ENCODE results near the gene TMEM245.
A peak's percentile ranks its signal among the peaks of the same experiment; 100 is the strongest.

Gene TMEM245

GRCh38 chr9:109005678-109006077 is 114.1 kb downstream of the TMEM245 start:
- H3K27ac ChIP-seq (ENCODE audit: extremely low read depth, low read depth, low read length): no peak overlapping the region
- H3K4me3 ChIP-seq (ENCODE audit: low read depth, low read length): no peak overlapping the region
- ChIA-PET POLR2A (no interaction called here), CTCF (interaction anchor here (0.6 kb wide), 1 partner anchor 336 kb away, joined by 3 read pairs; no protein-coding TSS in a partner anchor)
- TF ChIP-seq, protein P1, sequence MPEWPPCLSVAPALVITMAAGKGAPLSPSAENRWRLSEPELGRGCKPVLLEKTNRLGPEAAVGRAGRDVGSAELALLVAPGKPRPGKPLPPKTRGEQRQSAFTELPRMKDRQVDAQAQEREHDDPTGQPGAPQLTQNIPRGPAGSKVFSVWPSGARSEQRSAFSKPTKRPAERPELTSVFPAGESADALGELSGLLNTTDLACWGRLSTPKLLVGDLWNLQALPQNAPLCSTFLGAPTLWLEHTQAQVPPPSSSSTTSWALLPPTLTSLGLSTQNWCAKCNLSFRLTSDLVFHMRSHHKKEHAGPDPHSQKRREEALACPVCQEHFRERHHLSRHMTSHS (tag by site-specific recombination; IDR thresholded peaks at IDR 0.05): no peak
- no peak for TF ChIP-seq ZNF610 (tag by site-specific recombination; IDR thresholded peaks at IDR 0.05; ENCODE audit: borderline replicate concordance)
- TF ChIP-seq SP3 (tag by site-specific recombination; IDR thresholded peaks at IDR 0.05): no peak
- TF ChIP-seq KLF16 (tag by site-specific recombination; IDR thresholded peaks at IDR 0.05): no peak
- TF ChIP-seq, protein P2, sequence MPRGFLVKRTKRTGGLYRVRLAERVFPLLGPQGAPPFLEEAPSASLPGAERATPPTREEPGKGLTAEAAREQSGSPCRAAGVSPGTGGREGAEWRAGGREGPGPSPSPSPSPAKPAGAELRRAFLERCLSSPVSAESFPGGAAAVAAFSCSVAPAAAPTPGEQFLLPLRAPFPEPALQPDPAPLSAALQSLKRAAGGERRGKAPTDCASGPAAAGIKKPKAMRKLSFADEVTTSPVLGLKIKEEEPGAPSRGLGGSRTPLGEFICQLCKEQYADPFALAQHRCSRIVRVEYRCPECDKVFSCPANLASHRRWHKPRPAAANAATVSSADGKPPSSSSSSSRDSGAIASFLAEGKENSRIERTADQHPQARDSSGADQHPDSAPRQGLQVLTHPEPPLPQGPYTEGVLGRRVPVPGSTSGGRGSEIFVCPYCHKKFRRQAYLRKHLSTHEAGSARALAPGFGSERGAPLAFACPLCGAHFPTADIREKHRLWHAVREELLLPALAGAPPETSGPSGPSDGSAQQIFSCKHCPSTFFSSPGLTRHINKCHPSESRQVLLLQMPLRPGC (tag by site-specific recombination; IDR thresholded peaks at IDR 0.05): no peak
- TF ChIP-seq ZFP41 (tag by site-specific recombination; IDR thresholded peaks at IDR 0.05; ENCODE audit: borderline replicate concordance): no peak
- TF ChIP-seq EGR2 (tag by site-specific recombination; IDR thresholded peaks at IDR 0.05; ENCODE audit: low read depth): no peak
- no peak for TF ChIP-seq ZNF473 (tag by site-specific recombination; IDR thresholded peaks at IDR 0.05)
- no peak for TF ChIP-seq ZNF677 (tag by site-specific recombination; IDR thresholded peaks at IDR 0.05)
- no peak for TF ChIP-seq GLI4 (tag by site-specific recombination; IDR thresholded peaks at IDR 0.05)
- no peak for TF ChIP-seq ZNF664 (tag by site-specific recombination; IDR thresholded peaks at IDR 0.05)
- no peak for TF ChIP-seq ZNF324 (tag by site-specific recombination; IDR thresholded peaks at IDR 0.05)
- TF ChIP-seq, protein P3, sequence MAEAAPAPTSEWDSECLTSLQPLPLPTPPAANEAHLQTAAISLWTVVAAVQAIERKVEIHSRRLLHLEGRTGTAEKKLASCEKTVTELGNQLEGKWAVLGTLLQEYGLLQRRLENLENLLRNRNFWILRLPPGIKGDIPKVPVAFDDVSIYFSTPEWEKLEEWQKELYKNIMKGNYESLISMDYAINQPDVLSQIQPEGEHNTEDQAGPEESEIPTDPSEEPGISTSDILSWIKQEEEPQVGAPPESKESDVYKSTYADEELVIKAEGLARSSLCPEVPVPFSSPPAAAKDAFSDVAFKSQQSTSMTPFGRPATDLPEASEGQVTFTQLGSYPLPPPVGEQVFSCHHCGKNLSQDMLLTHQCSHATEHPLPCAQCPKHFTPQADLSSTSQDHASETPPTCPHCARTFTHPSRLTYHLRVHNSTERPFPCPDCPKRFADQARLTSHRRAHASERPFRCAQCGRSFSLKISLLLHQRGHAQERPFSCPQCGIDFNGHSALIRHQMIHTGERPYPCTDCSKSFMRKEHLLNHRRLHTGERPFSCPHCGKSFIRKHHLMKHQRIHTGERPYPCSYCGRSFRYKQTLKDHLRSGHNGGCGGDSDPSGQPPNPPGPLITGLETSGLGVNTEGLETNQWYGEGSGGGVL (tag by site-specific recombination; IDR thresholded peaks at IDR 0.05): no peak
- TF ChIP-seq TRIM28 (IDR thresholded peaks at IDR 0.05; ENCODE audit: borderline replicate concordance, low read length): no peak
- peaks cover 0 to 6% of the 10 kb centered on the region in 2 experiments; a peak in 2 of 3 replicates for H3K36me3 ChIP-seq (ENCODE audit: control insufficient read depth in 2 of 2, insufficient read depth in 1 of 2, low read length in 2 of 2)
- no peaks in the 10 kb centered on the region; the same call in 1 of the 2 replicates for H3K9me3 ChIP-seq (ENCODE audit: control insufficient read depth, insufficient read depth, low read depth, low read length)
- H3K4me1 ChIP-seq (ENCODE audit: control insufficient read depth, insufficient read depth, low read length): no peaks in the 10 kb centered on the region

DNA sequence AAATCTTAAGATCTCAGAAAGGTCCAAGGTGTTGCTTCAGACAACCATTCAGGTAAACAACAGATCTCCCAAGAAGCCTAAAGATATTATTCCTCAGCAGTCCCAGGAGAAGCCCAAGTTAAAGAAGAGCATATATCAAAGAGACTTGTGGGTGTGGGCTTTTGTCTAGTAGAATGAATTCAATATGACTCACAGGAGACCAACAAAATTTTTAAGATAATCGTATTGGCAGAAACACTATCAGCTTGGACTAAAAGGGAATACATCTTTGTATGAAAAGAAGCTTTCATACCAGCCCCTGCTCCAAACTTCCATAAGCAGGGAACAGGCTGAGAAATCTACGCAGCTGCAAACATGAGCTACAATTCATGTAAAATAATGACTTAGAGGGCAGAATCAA is 116.6 kb downstream of the TMEM245 start:
- ChIA-PET CTCF (interaction anchor here (0.6 to 1.3 kb wide), 2 partner anchors 8 to 85 kb away, joined by 4 to 5 read pairs; no protein-coding TSS in a partner anchor), POLR2A (interaction anchor here (0.5 to 1.2 kb wide), 2 partner anchors 8 to 228 kb away, joined by 3 read pairs; no protein-coding TSS in a partner anchor)
- Histone ChIP-seq H3K4me1 (ENCODE audit: control insufficient read depth, insufficient read depth, low read length) (no peaks in the 10 kb centered on the region), H3K9me3 (ENCODE audit: control insufficient read depth, insufficient read depth, low read depth, low read length) (no peaks in the 10 kb centered on the region; the same call in 1 of the 2 replicates), H3K27ac (ENCODE audit: extremely low read depth, low read depth, low read length) (no peak overlapping the region), H3K36me3 (ENCODE audit: control insufficient read depth in 2 of 2, insufficient read depth in 1 of 2, low read length in 2 of 2) (peaks cover 0 to 12% of the 10 kb centered on the region in 2 experiments; a peak in 1 of 3 replicates), H3K4me3 (ENCODE audit: low read depth, low read length) (no peak overlapping the region)
- TF ChIP-seq SALL2 (tag by site-specific recombination; IDR thresholded peaks at IDR 0.05; ENCODE audit: borderline replicate concordance): no peak
- peak; percentile 94 for TF ChIP-seq SETDB1 (IDR thresholded peaks at IDR 0.05; ENCODE audit: insufficient read length, low read length)
- no peak for TF ChIP-seq ZSCAN30 (tag by site-specific recombination; IDR thresholded peaks at IDR 0.05)
- 0 out of 2 replicates have a peak, but pooled peaks have one; percentile 20 for TF ChIP-seq ZNF280D (tag by site-specific recombination; IDR thresholded peaks at IDR 0.05)
